ENCODE measurements around the gene NANOS2.

NANOS2 gene

GRCh38 chr19:45899919-45900589 is 14.5 kb downstream of the NANOS2 start:
- TF ChIP-seq ZNF565 (CRISPR knock-in tag; conservative IDR thresholded peaks at IDR 0.05; ENCODE audit: low read depth) (no peak), TSHZ2 (CRISPR knock-in tag; IDR thresholded peaks at IDR 0.05) (no peak), SNAI2 (CRISPR knock-in tag; IDR thresholded peaks at IDR 0.05) (no peak), POU6F1 (CRISPR knock-in tag; IDR thresholded peaks at IDR 0.05; ENCODE audit: borderline replicate concordance, low read depth) (no peak), ARNTL (CRISPR knock-in tag; IDR thresholded peaks at IDR 0.05; ENCODE audit: borderline replicate concordance, low read depth) (no peak), GLIS3 (CRISPR knock-in tag; IDR thresholded peaks at IDR 0.05) (no peak), ISL1 (CRISPR knock-in tag; IDR thresholded peaks at IDR 0.05) (no peak), CSRNP3 (CRISPR knock-in tag; IDR thresholded peaks at IDR 0.05) (no peak), OSR1 (CRISPR knock-in tag; IDR thresholded peaks at IDR 0.05) (no peak), BACH2 (CRISPR knock-in tag; IDR thresholded peaks at IDR 0.05; ENCODE audit: borderline replicate concordance) (no peak), RARB (CRISPR knock-in tag; IDR thresholded peaks at IDR 0.05) (no peak), ZNF70 (CRISPR knock-in tag; IDR thresholded peaks at IDR 0.05) (no peak), ESRRG (CRISPR knock-in tag; IDR thresholded peaks at IDR 0.05) (no peak), ZNF8 (CRISPR knock-in tag; IDR thresholded peaks at IDR 0.05) (no peak), ZFP3 (CRISPR knock-in tag; IDR thresholded peaks at IDR 0.05) (no peak), TCF4 (CRISPR knock-in tag; IDR thresholded peaks at IDR 0.05; ENCODE audit: borderline replicate concordance) (no peak), ZC3H10 (CRISPR knock-in tag; IDR thresholded peaks at IDR 0.05) (no peak)

GRCh38 chr19:45899253-45899652 is 15.3 kb downstream of the NANOS2 start:
- TF ChIP-seq TSHZ2 (CRISPR knock-in tag; IDR thresholded peaks at IDR 0.05): no peak
- no peak for TF ChIP-seq ISL1 (CRISPR knock-in tag; IDR thresholded peaks at IDR 0.05)
- no peak for TF ChIP-seq ZFP3 (CRISPR knock-in tag; IDR thresholded peaks at IDR 0.05)
- TF ChIP-seq ESRRG (CRISPR knock-in tag; IDR thresholded peaks at IDR 0.05): no peak
- no peak for TF ChIP-seq ZC3H10 (CRISPR knock-in tag; IDR thresholded peaks at IDR 0.05)
- no peak for TF ChIP-seq TCF4 (CRISPR knock-in tag; IDR thresholded peaks at IDR 0.05; ENCODE audit: borderline replicate concordance)
- TF ChIP-seq POU6F1 (CRISPR knock-in tag; IDR thresholded peaks at IDR 0.05; ENCODE audit: borderline replicate concordance, low read depth): no peak
- TF ChIP-seq TOX (CRISPR knock-in tag; IDR thresholded peaks at IDR 0.05; ENCODE audit: borderline replicate concordance): no peak
- TF ChIP-seq CSRNP3 (CRISPR knock-in tag; IDR thresholded peaks at IDR 0.05): no peak
- no peak for TF ChIP-seq CREB5 (CRISPR knock-in tag; IDR thresholded peaks at IDR 0.05; ENCODE audit: low read depth)
- no peak for TF ChIP-seq ZNF70 (CRISPR knock-in tag; IDR thresholded peaks at IDR 0.05)
- no peak for TF ChIP-seq GLIS3 (CRISPR knock-in tag; IDR thresholded peaks at IDR 0.05)
- no peak for TF ChIP-seq BACH2 (CRISPR knock-in tag; IDR thresholded peaks at IDR 0.05; ENCODE audit: borderline replicate concordance)
- no peak for TF ChIP-seq ZNF565 (CRISPR knock-in tag; conservative IDR thresholded peaks at IDR 0.05; ENCODE audit: low read depth)
- ATAC-seq: no peak

More at GRCh38 chr19:45899919-45900589, 14.5 kb downstream of the NANOS2 start:
- no peak for ATAC-seq

All from SK-N-SH treated with all-trans-retinoic acid at 6 μM for 48 hours (cell line).